Erythroblast (primary cell): ENCODE data around the gene BASP1.

Experiments used
- DNase-seq, 2 experiments: peaks; one replicate each; lab custom pipeline; 2025; lab: John Stamatoyannopoulos, UW
- GATA1 ChIP-seq: IDR thresholded peaks from 2 replicates; pipeline ENCODE4 v1.6.1; 2011; ENCODE audit warnings: low read depth, mild to moderate bottlenecking, control low read depth, low read length, moderate library complexity
- POLR2A ChIP-seq: IDR thresholded peaks from 2 replicates; pipeline ENCODE4 v1.6.1; 2011; ENCODE audit warnings: mild to moderate bottlenecking, low read length

BASP1 gene

DNA sequence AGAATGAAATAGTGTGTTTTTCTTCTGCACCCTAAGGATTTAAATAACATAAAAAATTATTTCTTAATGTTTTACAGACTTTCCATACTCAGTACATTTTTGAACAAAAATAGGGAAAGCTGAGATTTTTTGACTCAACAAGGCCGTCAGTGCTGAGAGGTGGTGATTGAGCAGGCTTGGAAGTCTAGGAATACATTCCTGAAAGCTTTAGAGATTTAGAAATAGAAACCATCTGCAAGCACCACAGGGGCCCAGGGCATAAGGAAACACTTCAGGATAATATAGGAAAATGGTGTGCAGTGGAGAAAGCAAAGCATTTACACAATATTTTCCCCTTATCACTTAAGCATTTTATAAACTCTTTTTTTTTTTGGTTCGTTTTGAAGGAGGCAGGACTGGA is 5.2 kb downstream of the BASP1 start:
- no peak for TF ChIP-seq POLR2A
- DNase-seq: no peak

DNA sequence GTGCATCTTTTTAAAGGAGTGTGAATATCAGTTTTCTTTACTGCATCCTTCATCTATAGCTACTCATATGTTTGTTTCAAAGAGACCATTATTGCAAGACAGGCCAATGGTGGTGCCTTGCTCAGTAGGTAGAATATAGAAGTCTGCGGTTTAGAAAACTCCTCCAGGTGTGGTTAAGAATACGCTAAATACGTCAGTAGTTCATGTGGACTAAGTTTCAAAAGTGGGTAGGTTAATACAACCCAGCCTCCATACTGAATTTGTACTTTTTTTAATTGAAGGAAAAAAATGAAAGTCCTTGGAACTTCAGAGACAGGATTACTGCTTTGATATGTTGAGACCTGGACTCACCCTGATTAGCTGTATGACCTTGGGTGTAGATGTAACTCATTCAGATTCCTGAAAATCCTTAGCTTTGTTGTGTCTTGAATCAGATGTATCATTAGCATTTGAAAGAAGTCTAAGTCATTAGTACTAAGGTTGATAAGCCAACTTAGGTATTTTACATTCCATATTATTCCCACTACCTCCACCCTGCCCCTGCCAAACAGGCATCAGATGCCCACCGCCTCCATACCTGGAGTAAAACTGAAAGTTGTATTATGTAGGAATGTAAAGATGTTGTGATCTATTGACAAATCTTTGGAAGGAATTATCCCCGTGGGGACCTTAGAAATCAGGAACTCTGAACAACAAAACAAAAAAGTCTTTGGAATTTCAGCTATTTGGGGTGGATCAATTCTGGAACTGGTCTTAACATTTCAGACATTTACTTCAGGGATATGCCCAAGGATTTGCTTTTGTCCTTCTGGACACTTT is 6.1 kb downstream of the BASP1 start:
- TF ChIP-seq GATA1 (no peak), POLR2A (no peak)

GRCh38 chr5:17224858-17225511 is 7.6 kb downstream of the BASP1 start:
- TF ChIP-seq POLR2A: no peak
- no peak for TF ChIP-seq GATA1
- DNase-seq: no peak

More for the DNA sequence above, 6.1 kb downstream of the BASP1 start:
- DNase-seq: no peak

DNA sequence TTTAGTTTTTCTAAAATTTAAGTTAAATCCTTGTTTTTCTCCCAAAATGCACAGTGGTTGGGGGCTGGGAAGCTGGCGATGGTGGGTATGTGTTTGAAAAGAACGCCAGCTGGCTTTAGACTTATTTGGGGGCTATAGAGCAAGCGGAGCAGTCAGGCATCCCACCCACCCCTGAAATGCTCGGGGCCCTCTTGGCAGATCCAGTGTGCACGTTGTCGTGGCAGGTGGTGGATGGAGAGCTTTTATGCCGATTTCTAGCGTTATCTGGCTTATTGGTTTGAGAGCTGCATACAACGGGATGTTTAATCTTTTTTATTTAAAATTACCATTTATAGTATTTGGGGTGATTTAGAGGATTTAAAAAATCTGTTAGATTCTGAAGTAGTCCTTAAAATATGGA is 8.1 kb downstream of the BASP1 start:
- TF ChIP-seq POLR2A (no peak), GATA1 (no peak)
- DNase-seq: no peak

DNA sequence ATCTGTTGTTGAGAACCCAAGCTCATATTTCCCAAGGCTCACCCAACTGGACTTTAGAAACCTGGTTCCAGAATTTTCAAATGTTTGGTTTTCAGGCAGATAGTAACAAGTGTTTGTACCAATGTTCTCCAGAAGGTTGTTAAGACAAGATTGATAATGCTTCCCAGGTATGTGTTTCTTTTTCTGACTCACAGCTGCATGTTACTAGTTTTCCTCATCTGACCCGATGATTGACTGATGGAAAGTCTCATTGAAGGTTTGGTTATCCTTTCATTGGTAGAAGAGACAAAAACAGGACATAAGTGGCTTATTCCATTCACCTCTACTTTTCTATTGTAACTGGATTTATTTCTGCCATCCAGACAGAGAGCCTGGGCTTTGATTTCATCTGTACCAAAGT is 10.4 kb downstream of the BASP1 start:
- TF ChIP-seq GATA1 (no peak), POLR2A (no peak)
- no peak for DNase-seq

DNA sequence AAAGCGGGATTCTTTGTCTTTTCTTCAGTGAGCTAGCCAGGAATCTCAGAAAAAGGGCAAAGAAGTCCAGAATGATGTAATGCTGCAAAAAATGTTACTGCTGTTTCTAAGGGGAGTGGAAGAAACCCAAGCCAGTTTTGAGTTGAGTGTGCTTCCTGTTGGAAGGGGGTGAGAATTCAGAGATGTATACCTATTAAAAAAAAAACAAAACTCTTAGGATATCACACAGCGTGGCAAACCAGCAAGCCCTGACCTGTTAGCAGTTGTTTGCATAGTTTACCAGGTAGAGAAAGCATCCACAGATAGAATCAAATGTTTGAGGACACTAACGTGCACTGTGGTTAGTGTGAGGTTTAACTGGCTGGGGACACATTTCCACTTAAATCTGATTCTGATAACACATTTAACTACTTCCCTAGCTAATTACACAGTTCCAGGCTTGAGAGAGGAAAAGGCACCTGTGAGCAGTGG is 11.4 kb downstream of the BASP1 start:
- no peak for DNase-seq
- TF ChIP-seq GATA1 (no peak), POLR2A (no peak)

GRCh38 chr5:17229313-17229712 is 11.9 kb downstream of the BASP1 start:
- no peak for DNase-seq
- TF ChIP-seq GATA1: no peak
- no peak for TF ChIP-seq POLR2A

DNA sequence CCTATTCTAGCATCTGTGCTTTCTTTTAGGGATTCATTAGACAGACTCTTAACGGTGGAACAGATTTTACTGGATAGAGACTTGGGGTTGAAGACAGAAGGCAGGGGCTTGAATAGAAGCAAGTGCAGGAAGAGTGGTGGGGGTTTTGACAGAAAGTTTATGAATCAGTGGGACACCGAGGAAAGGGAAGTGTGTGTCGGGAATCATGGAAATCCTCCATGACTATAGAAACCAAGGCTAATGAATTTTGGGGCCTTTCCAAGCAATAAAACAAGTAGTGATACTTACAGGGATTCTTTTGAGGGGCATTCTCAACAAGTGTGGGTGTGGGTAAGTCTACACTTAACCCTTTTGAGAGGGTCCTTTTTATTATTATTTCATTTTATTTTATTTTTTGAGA is 12.8 kb downstream of the BASP1 start:
- DNase-seq: no peak
- TF ChIP-seq POLR2A (no peak), GATA1 (no peak)

GRCh38 chr5:17230808-17231525 is 13.5 kb downstream of the BASP1 start:
- TF ChIP-seq POLR2A (no peak), GATA1 (no peak)
- DNase-seq: no peak

- TF ChIP-seq GATA1 (no peak), POLR2A (no peak)
- DNase-seq: no peak
These were observed 15.0 kb downstream of the BASP1 start for GRCh38 chr5:17232405-17232804.

GRCh38 chr5:17233488-17233887 is 16.1 kb downstream of the BASP1 start:
- no peak for DNase-seq
- TF ChIP-seq POLR2A (no peak), GATA1 (no peak)

DNA sequence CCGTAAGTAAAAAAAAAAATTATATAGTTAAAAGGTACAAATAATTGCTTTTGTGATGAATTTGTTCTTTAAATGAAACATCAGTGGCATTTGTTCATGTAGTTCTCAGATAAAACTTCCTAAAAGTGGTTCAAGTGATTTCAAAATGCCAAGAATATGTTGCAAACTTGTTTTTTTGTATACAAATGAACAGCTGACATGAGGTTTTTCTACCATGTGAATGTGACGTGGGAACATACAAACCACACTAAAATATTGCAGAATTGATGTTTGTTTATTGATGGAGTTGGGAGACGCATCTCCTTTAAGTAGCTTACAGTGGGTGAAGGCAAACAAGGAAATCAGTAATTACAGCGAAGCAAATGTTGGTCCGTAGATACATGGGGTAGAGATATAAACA is 16.9 kb downstream of the BASP1 start:
- TF ChIP-seq POLR2A (no peak), GATA1 (no peak)
- DNase-seq: no peak

DNA sequence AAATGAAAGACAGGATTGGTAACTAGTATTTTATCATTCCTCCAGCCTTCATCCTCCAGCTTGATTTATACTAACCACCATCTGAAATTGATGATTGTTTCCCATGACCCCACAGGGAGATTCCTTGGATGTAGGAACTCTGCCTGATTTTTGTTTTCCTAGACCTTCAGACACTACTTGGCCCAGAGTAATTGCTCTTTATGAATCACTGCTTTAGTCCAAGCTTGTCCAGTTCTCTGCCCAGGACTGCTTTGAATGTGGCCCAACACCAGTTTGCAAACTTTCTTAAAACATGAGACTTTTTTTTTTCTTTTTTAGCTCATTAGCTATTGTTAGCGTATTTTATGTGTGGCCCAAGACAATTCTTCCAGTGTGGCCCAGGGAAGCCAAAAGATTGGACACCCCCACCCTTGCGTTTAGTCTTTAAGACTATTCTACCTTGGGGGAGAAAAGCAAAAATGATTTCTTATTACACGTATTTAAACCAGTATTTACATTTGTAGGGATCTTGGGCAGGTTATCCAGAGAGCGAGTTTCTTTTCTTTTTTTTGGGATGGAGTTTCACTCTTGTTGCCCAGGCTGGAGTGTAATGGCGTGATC is 18.4 kb downstream of the BASP1 start:
- no peak for DNase-seq
- TF ChIP-seq POLR2A (no peak), GATA1 (no peak)
